Cardiac septum (tissue), 1 donor: ENCODE results near the gene HERC3. TPM values are rescaled to one million over a fixed set of nuclear protein-coding genes. Genes with fewer than 3 reads are reported as not detected.
"Not testable (repeated sequence)": the region's sequence is repeated elsewhere in the genome, so short reads cannot be mapped to it uniquely, and the experiment has no call there.

ENCODE experiments used
- DNase-seq: peaks from one replicate; pipeline ENCODE4 v3.0.0-alpha.2; 2020; ENCODE audit warnings: low spot score
- intact Hi-C: fragments of 100-400 bp; cut with DNase I; formaldehyde crosslinking; loops from one replicate; pipeline ENCODE4 v1.14.0; 2022
- total RNA-seq: library from RNA; stranded (reverse); fragmentation: NEBNext Ultra II Directional; extraction: Animal tissue kit (Norgen Biotek cat#: 25700); gene quantifications from one replicate; pipeline ENCODE4 v1.2.1, GENCODE V29; 2021
- donor health status: DM: no; HTN: no; CAD: no.

HERC3 gene
- total RNA-seq, 1 donor from 2014 or later, result 46.3 TPM

- intact Hi-C loops, result no loop called here
- no peak for DNase-seq
These were observed 12.8 kb downstream of the HERC3 start for GRCh38 chr4:88604978-88605678.

GRCh38 chr4:88605736-88606135, 13.5 kb downstream of the HERC3 start:
- intact Hi-C loops, result no loop called here
- DNase-seq, result no peak

GRCh38 chr4:88606832-88607231, 14.6 kb downstream of the HERC3 start:
- intact Hi-C loops, result no loop called here
- DNase-seq, result no peak

- intact Hi-C loops, result no loop called here
- no peak for DNase-seq
These were observed 17.1 kb downstream of the HERC3 start for GRCh38 chr4:88609387-88609786.

GRCh38 chr4:88609794-88610193, 17.5 kb downstream of the HERC3 start:
- intact Hi-C loops, DNase-seq: not testable (repeated sequence)

GRCh38 chr4:88610771-88611170, 18.5 kb downstream of the HERC3 start:
- intact Hi-C loops, result no loop called here

GRCh38 chr4:88613417-88613875, 21.2 kb downstream of the HERC3 start:
- intact Hi-C loops, result loop anchor here (2.0 kb wide), 1 partner anchor 21 kb away; the partner anchor contains the start of gene HERC3

More at GRCh38 chr4:88610771-88611170, 18.5 kb downstream of the HERC3 start:
- no peak for DNase-seq

GRCh38 chr4:88614058-88614457, 21.8 kb downstream of the HERC3 start:
- intact Hi-C loops, result no loop called here

More at GRCh38 chr4:88613417-88613875, 21.2 kb downstream of the HERC3 start:
- no peak for DNase-seq

GRCh38 chr4:88616275-88617150, 24.2 kb downstream of the HERC3 start:
- DNase-seq, result no peak
- intact Hi-C loops, result no loop called here

More at GRCh38 chr4:88614058-88614457, 21.8 kb downstream of the HERC3 start:
- DNase-seq, result no peak

GRCh38 chr4:88618782-88619485, 26.7 kb downstream of the HERC3 start:
- no peak for DNase-seq
- intact Hi-C loops, result no loop called here

- intact Hi-C loops, result no loop called here
- DNase-seq, result no peak
These were observed 27.7 kb downstream of the HERC3 start for GRCh38 chr4:88619971-88620370.

GRCh38 chr4:88621763-88622327, 29.6 kb downstream of the HERC3 start:
- DNase-seq, result no peak
- intact Hi-C loops, result no loop called here

GRCh38 chr4:88623097-88623496, 30.8 kb downstream of the HERC3 start:
- no peak for DNase-seq
- intact Hi-C loops, result no loop called here

- no peak for DNase-seq
- intact Hi-C loops, result no loop called here
These were observed 36.5 kb downstream of the HERC3 start for GRCh38 chr4:88628746-88629145.

GRCh38 chr4:88629826-88630225, 37.5 kb downstream of the HERC3 start:
- no peak for DNase-seq
- intact Hi-C loops, result no loop called here

GRCh38 chr4:88630756-88631155, 38.5 kb downstream of the HERC3 start:
- no peak for DNase-seq
- intact Hi-C loops, result no loop called here

GRCh38 chr4:88643932-88644331, 51.7 kb downstream of the HERC3 start:
- no peak for DNase-seq
- intact Hi-C loops, result no loop called here

GRCh38 chr4:88645994-88646393, 53.7 kb downstream of the HERC3 start:
- no peak for DNase-seq
- intact Hi-C loops, result no loop called here

- no peak for DNase-seq
- intact Hi-C loops, result no loop called here
These were observed 54.4 kb downstream of the HERC3 start for GRCh38 chr4:88646528-88647280.
